Smooth muscle cell (in vitro differentiated cells): ENCODE measurements around the gene SERINC3. TPM values are rescaled to one million over a fixed set of nuclear protein-coding genes. Genes with fewer than 3 reads are reported as not detected.

Source experiments
- DNase-seq: peaks from one replicate; lab custom pipeline; 2025; ENCODE audit not compliant: unreplicated experiment; lab: John Stamatoyannopoulos, UW
- H2AFZ ChIP-seq: fragments of 200-600 bp; sonication (generic); 2 replicates; pipeline ENCODE4 v1.6.0; 2016; ENCODE audit warnings: antibody characterized with exemption, low read depth, mild to moderate bottlenecking
- H3F3A ChIP-seq: fragments of 200-600 bp; sonication (generic); 2 replicates; pipeline ENCODE4 v1.6.0; 2017; ENCODE audit warnings: antibody characterized with exemption, low read depth
- H3K27ac ChIP-seq: fragments of 200-600 bp; sonication (generic); 2 replicates; pipeline ENCODE4 v1.5.1; 2016; ENCODE audit warnings: low read depth, mild to moderate bottlenecking
- H3K27me3 ChIP-seq: fragments of 200-600 bp; sonication (generic); 2 replicates; pipeline ENCODE4 v1.6.1; 2016; ENCODE audit warnings: low read depth, mild to moderate bottlenecking
- H3K36me3 ChIP-seq: fragments of 200-600 bp; sonication (generic); 2 replicates; pipeline ENCODE4 v1.5.1; 2016; ENCODE audit warnings: low read depth
- H3K4me1 ChIP-seq: fragments of 200-600 bp; sonication (generic); 2 replicates; pipeline ENCODE4 v1.5.1; 2016; ENCODE audit warnings: low read depth
- H3K4me2 ChIP-seq: fragments of 200-600 bp; sonication (generic); 2 replicates; pipeline ENCODE4 v1.6.0; 2016; ENCODE audit warnings: mild to moderate bottlenecking
- H3K4me3 ChIP-seq: fragments of 200-600 bp; sonication (generic); 2 replicates; pipeline ENCODE4 v1.5.1; 2016; ENCODE audit warnings: mild to moderate bottlenecking
- H3K79me2 ChIP-seq: fragments of 200-600 bp; sonication (generic); 2 replicates; pipeline ENCODE4 v1.6.0; 2016; ENCODE audit warnings: low read depth, mild to moderate bottlenecking
- H3K9ac ChIP-seq: fragments of 200-600 bp; sonication (generic); 2 replicates; pipeline ENCODE4 v1.6.0; 2016; ENCODE audit warnings: low read depth
- H3K9me3 ChIP-seq: fragments of 200-600 bp; sonication (generic); replicated peaks from 2 replicates; pipeline ENCODE4 v1.5.1; 2016; ENCODE audit warnings: low read depth
- H4K20me1 ChIP-seq: fragments of 200-600 bp; sonication (generic); 2 replicates; pipeline ENCODE4 v1.6.0; 2016; ENCODE audit warnings: low read depth
- WGBS: methylation state at CpG from one replicate; pipeline ENCODE4 v1.1.7; 2016; ENCODE audit warnings: low lambda C conversion rate; 5-methylcytosine and 5-hydroxymethylcytosine counted together
- polyA plus RNA-seq: library from polyadenylated mRNA; unstranded; fragments of >200 nt; fragmentation: Nextera tagmentation; extraction: Ambion mirVana; gene quantifications from 2 replicates; pipeline ENCODE4 v1.2.1, GENCODE V29; 2016
- total RNA-seq: library from RNA; depleted of rRNA; stranded (reverse); fragments of >200 nt; gene quantifications from 2 replicates; pipeline ENCODE4 v1.2.3, GENCODE V29; 2014
- TF ChIP-seq, protein P1 (sequence below): fragments of 200-600 bp; sonication (generic); IDR thresholded peaks from 2 replicates; pipeline ENCODE4 v1.5.1; 2017; ENCODE audit warnings: borderline replicate concordance, mild to moderate bottlenecking, antibody characterized with exemption; ENCODE audit not compliant: insufficient read depth, poor library complexity, severe bottlenecking

SERINC3 gene
- total and polyA plus RNA-seq, 2 experiments from 2014 or later: 84.9 to 99.5 TPM

- no peak for DNase-seq
- no peak overlapping the region for H3K4me3 ChIP-seq
- no peaks in the 10 kb centered on the region for H3F3A ChIP-seq
- 87% methylated on average over 1 of the region's 1 CpG for WGBS
- H3K27me3 ChIP-seq: no peaks in the 10 kb centered on the region
- no peaks in the 10 kb centered on the region for H3K4me1 ChIP-seq
- H3K36me3 ChIP-seq: no peaks in the 10 kb centered on the region
- H3K27ac ChIP-seq: no peak overlapping the region
- peaks cover 73% of the 10 kb centered on the region for H3K79me2 ChIP-seq
- no peak overlapping the region for H2AFZ ChIP-seq
- H3K9ac ChIP-seq: no peak overlapping the region
- H3K9me3 ChIP-seq: no peaks in the 10 kb centered on the region
- no peaks in the 10 kb centered on the region for H4K20me1 ChIP-seq
- H3K4me2 ChIP-seq: no peak overlapping the region
- TF ChIP-seq, protein P1, sequence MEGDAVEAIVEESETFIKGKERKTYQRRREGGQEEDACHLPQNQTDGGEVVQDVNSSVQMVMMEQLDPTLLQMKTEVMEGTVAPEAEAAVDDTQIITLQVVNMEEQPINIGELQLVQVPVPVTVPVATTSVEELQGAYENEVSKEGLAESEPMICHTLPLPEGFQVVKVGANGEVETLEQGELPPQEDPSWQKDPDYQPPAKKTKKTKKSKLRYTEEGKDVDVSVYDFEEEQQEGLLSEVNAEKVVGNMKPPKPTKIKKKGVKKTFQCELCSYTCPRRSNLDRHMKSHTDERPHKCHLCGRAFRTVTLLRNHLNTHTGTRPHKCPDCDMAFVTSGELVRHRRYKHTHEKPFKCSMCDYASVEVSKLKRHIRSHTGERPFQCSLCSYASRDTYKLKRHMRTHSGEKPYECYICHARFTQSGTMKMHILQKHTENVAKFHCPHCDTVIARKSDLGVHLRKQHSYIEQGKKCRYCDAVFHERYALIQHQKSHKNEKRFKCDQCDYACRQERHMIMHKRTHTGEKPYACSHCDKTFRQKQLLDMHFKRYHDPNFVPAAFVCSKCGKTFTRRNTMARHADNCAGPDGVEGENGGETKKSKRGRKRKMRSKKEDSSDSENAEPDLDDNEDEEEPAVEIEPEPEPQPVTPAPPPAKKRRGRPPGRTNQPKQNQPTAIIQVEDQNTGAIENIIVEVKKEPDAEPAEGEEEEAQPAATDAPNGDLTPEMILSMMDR: no peak
These were observed 16.1 kb upstream of the SERINC3 start for GRCh38 chr20:44537993-44538392.

DNA sequence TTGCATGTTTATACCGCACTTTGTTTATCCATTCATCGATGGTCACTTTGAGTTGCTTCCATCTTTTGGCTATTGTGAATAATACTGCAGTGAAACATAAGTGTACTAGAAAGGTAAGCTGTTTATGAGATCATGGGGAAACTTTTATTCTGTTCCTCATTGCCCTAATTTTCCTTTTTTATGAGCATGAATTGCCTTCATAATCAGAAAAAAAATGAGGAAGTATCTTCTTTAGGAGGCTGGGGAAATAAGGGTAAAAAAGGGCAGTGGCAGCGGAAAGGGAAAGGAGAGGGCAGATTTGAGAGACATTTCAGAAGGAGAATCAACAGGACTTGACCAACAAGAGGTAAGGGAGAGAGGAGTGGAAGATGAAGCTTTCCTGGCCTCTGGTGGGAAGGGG is 14.3 kb upstream of the SERINC3 start:
- DNase-seq: no peak

DNA sequence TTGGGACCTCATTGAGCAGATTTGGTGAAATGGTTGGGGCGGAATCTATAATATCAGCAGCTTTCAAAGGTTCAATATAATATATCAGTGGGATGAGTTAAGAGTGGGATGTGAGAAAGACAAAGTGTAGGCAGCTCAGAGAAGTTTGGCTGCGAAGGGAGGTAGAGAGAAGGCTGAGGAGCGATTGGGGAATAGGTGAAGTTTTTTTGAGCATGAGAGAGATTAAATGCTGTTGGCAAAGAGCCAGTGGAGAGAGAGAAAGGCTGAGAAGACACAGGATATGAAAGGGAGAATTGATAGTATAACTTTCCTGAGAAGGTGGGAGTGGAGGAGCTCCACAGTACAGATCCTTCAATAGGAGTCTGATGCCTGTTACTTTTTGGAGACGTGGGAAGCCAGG is 12.1 kb upstream of the SERINC3 start:
- H3K4me2 ChIP-seq: no peak overlapping the region
- no peak overlapping the region for H3K4me3 ChIP-seq
- no peaks in the 10 kb centered on the region for H3K4me1 ChIP-seq
- no peaks in the 10 kb centered on the region for H3K27me3 ChIP-seq
- no peaks in the 10 kb centered on the region for H4K20me1 ChIP-seq
- no peaks in the 10 kb centered on the region for H3F3A ChIP-seq
- no peak for DNase-seq
- peaks cover 53% of the 10 kb centered on the region for H3K79me2 ChIP-seq
- H3K9me3 ChIP-seq: no peaks in the 10 kb centered on the region
- H3K36me3 ChIP-seq: no peaks in the 10 kb centered on the region
- 99% methylated on average over 4 of the region's 4 CpGs for WGBS
- no peak overlapping the region for H3K27ac ChIP-seq
- no peak overlapping the region for H3K9ac ChIP-seq
- no peak overlapping the region for H2AFZ ChIP-seq
- TF ChIP-seq, protein P1: no peak

More for the DNA sequence above, 14.3 kb upstream of the SERINC3 start:
- no peak overlapping the region for H3K9ac ChIP-seq
- no peaks in the 10 kb centered on the region for H3F3A ChIP-seq
- WGBS: 97% methylated on average over 3 of the region's 3 CpGs
- H3K79me2 ChIP-seq: peaks cover 64% of the 10 kb centered on the region
- TF ChIP-seq, protein P1: no peak
- no peaks in the 10 kb centered on the region for H3K4me1 ChIP-seq
- H3K9me3 ChIP-seq: no peaks in the 10 kb centered on the region
- H3K36me3 ChIP-seq: no peaks in the 10 kb centered on the region
- no peak overlapping the region for H3K27ac ChIP-seq
- no peak overlapping the region for H3K4me2 ChIP-seq
- H2AFZ ChIP-seq: no peak overlapping the region
- H3K4me3 ChIP-seq: no peak overlapping the region
- H4K20me1 ChIP-seq: no peaks in the 10 kb centered on the region
- H3K27me3 ChIP-seq: no peaks in the 10 kb centered on the region

GRCh38 chr20:44532981-44533331 is 11.1 kb upstream of the SERINC3 start:
- DNase-seq: no peak
- Histone ChIP-seq H4K20me1 (no peaks in the 10 kb centered on the region), H2AFZ (no peak overlapping the region), H3K4me2 (peak overlapping the region; percentile 88), H3K9me3 (no peaks in the 10 kb centered on the region), H3K79me2 (peaks cover 46% of the 10 kb centered on the region), H3K27me3 (no peaks in the 10 kb centered on the region), H3K9ac (no peak overlapping the region), H3K4me1 (no peaks in the 10 kb centered on the region), H3F3A (no peaks in the 10 kb centered on the region), H3K36me3 (no peaks in the 10 kb centered on the region), H3K4me3 (peak overlapping the region; percentile 70), H3K27ac (no peak overlapping the region)
- WGBS: 76% methylated on average over 2 of the region's 2 CpGs
- TF ChIP-seq, protein P1: no peak
